ENCODE results near the gene MAPK6. TPM values are rescaled to one million over a fixed set of nuclear protein-coding genes. Genes with fewer than 3 reads are reported as not detected.
A peak's percentile ranks its signal among the peaks of the same experiment; 100 is the strongest.

The MAPK6 gene
- polyA plus RNA-seq, 3 donors: 8.6 to 11.0 (median 10.2) TPM

DNA sequence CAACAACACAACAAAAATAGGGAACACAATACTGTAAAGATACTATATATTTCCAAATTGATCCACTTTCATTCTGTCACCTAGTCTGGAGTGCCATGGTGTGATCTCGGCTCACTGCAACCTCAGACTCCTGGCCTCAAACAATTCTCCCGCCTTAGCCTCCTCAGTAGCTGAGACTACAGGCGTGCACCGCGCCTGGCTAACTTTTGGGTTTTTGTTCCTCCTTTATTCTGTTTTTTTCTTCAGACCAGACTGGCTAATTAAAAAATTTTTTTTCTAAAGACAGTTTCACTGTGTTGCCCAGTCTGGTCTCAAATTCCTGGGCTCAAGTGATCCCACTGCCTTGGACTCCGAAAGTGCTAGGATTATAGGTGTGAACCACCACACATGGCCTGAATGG lies 88.2 kb downstream of the MAPK6 start:
- no peak overlapping the region for H3K4me3 ChIP-seq (replicated peaks in 1 of 3; ENCODE audit: low read depth in 2 of 3, low read length in 3 of 3)
- peaks cover 0 to 4% (median 0%) of the 10 kb centered on the region in 7 donors for H3K9me3 Mint-ChIP-seq
- H3K27ac Mint-ChIP-seq: no peak overlapping the region
- intact Hi-C loops (cut with micrococcal nuclease): no loop called here
- H3K36me3 Mint-ChIP-seq: no peaks in the 10 kb centered on the region
- H3K36me3 ChIP-seq (replicated peaks in 1 of 2; ENCODE audit: control insufficient read depth in 1 of 2, insufficient read depth in 2 of 2, low read length in 2 of 2): no peaks in the 10 kb centered on the region
- H3K27me3 ChIP-seq (ENCODE audit: control insufficient read depth in 2 of 2, insufficient read depth in 2 of 2, low read length in 2 of 2): peaks cover 0 to 10% of the 10 kb centered on the region in 2 donors
- peaks cover 5 to 14% of the 10 kb centered on the region in 2 donors for H3K4me1 ChIP-seq (ENCODE audit: control insufficient read depth in 1 of 2, insufficient read depth in 2 of 2, low read length in 2 of 2)
- H3K27ac ChIP-seq (ENCODE audit: low read depth in 1 of 2, low read length in 2 of 2): no peak overlapping the region
- H3K79me2 ChIP-seq (ENCODE audit: insufficient read depth, low read length): no peaks in the 10 kb centered on the region
- H3K4me3 Mint-ChIP-seq: no peak overlapping the region
- no peak for DNase-seq
- H3K4me1 Mint-ChIP-seq: peaks cover 21% of the 10 kb centered on the region
- no peak overlapping the region for H3K9ac ChIP-seq (ENCODE audit: insufficient read depth, low read length, poor library complexity, severe bottlenecking)
- no peaks in the 10 kb centered on the region for H3K9me3 ChIP-seq (replicated peaks in 1 of 2; ENCODE audit: control insufficient read depth in 1 of 2, insufficient read depth in 1 of 2, low read length in 2 of 2)
- H3K4me2 ChIP-seq (replicated peaks; ENCODE audit: extremely low read depth, low read length, poor library complexity, severe bottlenecking): no peak overlapping the region
- TF ChIP-seq, protein P1, sequence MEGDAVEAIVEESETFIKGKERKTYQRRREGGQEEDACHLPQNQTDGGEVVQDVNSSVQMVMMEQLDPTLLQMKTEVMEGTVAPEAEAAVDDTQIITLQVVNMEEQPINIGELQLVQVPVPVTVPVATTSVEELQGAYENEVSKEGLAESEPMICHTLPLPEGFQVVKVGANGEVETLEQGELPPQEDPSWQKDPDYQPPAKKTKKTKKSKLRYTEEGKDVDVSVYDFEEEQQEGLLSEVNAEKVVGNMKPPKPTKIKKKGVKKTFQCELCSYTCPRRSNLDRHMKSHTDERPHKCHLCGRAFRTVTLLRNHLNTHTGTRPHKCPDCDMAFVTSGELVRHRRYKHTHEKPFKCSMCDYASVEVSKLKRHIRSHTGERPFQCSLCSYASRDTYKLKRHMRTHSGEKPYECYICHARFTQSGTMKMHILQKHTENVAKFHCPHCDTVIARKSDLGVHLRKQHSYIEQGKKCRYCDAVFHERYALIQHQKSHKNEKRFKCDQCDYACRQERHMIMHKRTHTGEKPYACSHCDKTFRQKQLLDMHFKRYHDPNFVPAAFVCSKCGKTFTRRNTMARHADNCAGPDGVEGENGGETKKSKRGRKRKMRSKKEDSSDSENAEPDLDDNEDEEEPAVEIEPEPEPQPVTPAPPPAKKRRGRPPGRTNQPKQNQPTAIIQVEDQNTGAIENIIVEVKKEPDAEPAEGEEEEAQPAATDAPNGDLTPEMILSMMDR (IDR thresholded peaks at IDR 0.05): no peak
- WGBS (ENCODE audit: insufficient coverage): 88% methylated on average over 6 of the region's 6 CpGs
- H4K20me1 ChIP-seq (ENCODE audit: insufficient read depth, low read length): no peaks in the 10 kb centered on the region
- peaks cover 10 to 15% (median 10%) of the 10 kb centered on the region in 3 donors for H3K27me3 Mint-ChIP-seq (ENCODE audit: low read depth in 3 of 3)
- H2AFZ ChIP-seq (ENCODE audit: insufficient read depth, low read depth, low read length, poor library complexity, severe bottlenecking): no peak overlapping the region

DNA sequence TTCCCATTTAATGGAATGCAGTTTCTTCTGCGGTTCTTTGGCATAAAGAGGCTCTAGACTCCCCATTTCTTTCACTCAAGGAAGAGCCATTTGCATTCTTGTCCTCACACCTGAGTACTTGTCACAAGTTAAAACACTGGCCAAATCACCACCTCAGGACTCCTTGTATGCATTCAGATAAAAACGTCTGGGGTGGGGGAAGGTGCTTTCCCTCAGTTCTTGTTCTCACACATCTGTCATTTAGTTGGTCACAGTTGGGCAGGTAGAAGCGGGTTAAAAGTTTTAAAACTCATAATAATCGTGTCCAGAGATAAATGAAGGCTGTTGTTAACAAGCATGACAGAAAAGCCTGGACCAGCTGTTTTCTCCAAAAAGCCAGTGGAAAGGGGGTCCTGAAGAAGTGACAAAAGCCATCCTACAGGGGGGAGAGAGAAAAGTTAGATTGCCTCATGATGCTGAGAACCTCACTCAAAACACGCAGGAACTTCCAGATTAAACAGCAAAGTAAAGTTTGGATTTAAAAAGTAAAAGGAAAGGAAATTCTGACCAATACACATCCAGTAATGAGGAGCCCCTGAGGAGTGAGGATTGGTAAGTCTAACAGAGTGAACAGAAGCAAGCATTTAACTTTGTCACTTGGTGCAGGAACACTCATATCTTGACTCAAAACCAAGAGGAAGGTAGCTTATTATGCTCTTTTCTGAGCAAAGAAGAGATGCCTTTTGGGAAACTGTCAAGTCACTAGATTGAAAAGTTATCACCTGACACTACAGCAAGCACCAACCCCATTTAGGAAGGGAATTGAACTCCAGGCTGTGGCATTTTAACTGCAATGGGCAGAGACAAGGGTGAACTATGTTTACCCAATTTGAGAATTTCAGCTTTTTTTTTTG lies 90.8 kb downstream of the MAPK6 start:
- 93% methylated on average over 3 of the region's 5 CpGs for WGBS (ENCODE audit: insufficient coverage)
- Histone ChIP-seq H3K36me3 (replicated peaks in 1 of 2; ENCODE audit: control insufficient read depth in 1 of 2, insufficient read depth in 2 of 2, low read length in 2 of 2) (no peaks in the 10 kb centered on the region), H3K27ac (ENCODE audit: low read depth in 1 of 2, low read length in 2 of 2) (no peak overlapping the region), H3K4me1 (ENCODE audit: control insufficient read depth in 1 of 2, insufficient read depth in 2 of 2, low read length in 2 of 2) (peaks cover 5 to 13% of the 10 kb centered on the region in 2 donors), H3K27me3 (ENCODE audit: control insufficient read depth in 2 of 2, insufficient read depth in 2 of 2, low read length in 2 of 2) (peaks cover 0 to 14% of the 10 kb centered on the region in 2 donors), H4K20me1 (ENCODE audit: insufficient read depth, low read length) (no peaks in the 10 kb centered on the region), H3K79me2 (ENCODE audit: insufficient read depth, low read length) (no peaks in the 10 kb centered on the region), H3K4me2 (replicated peaks; ENCODE audit: extremely low read depth, low read length, poor library complexity, severe bottlenecking) (no peak overlapping the region), H3K4me3 (replicated peaks in 1 of 3; ENCODE audit: low read depth in 2 of 3, low read length in 3 of 3) (no peak overlapping the region), H3K9ac (ENCODE audit: insufficient read depth, low read length, poor library complexity, severe bottlenecking) (no peak overlapping the region), H2AFZ (ENCODE audit: insufficient read depth, low read depth, low read length, poor library complexity, severe bottlenecking) (no peak overlapping the region), H3K9me3 (replicated peaks in 1 of 2; ENCODE audit: control insufficient read depth in 1 of 2, insufficient read depth in 1 of 2, low read length in 2 of 2) (no peaks in the 10 kb centered on the region)
- peaks cover 14 to 26% (median 22%) of the 10 kb centered on the region in 3 donors for H3K27me3 Mint-ChIP-seq (ENCODE audit: low read depth in 3 of 3)
- DNase-seq: no peak
- peaks cover 0 to 4% (median 0%) of the 10 kb centered on the region in 7 donors for H3K9me3 Mint-ChIP-seq
- intact Hi-C loops (cut with micrococcal nuclease): no loop called here
- TF ChIP-seq, protein P1 (IDR thresholded peaks at IDR 0.05): no peak
- peaks cover 15% of the 10 kb centered on the region for H3K4me1 Mint-ChIP-seq
- H3K27ac Mint-ChIP-seq: peak overlapping the region in 1 of 7 donors; percentile 9
- H3K4me3 Mint-ChIP-seq: no peak overlapping the region
- H3K36me3 Mint-ChIP-seq: no peaks in the 10 kb centered on the region

Data from CD14-positive monocyte (primary cell).